Kidney epithelial cell (primary cell): ENCODE results near the gene DENND2A. TPM values are rescaled to one million over a fixed set of nuclear protein-coding genes. Genes with fewer than 3 reads are reported as not detected.
"Not testable (repeated sequence)": the region's sequence is repeated elsewhere in the genome, so short reads cannot be mapped to it uniquely, and the experiment has no call there.

Source experiments
- DNase-seq: peaks from one replicate; pipeline ENCODE4 v3.0.0-alpha.2; 2010; ENCODE audit warnings: low read depth
- H3K27me3 ChIP-seq: 2 replicates; pipeline ENCODE4 v1.6.0; 2011; ENCODE audit warnings: low read length; ENCODE audit not compliant: control insufficient read depth, insufficient read depth
- H3K36me3 ChIP-seq: 2 replicates; pipeline ENCODE4 v1.5.1; 2011; ENCODE audit warnings: low read length; ENCODE audit not compliant: control insufficient read depth, insufficient read depth
- H3K4me3 ChIP-seq: 2 replicates; pipeline ENCODE4 v1.5.1; 2011; ENCODE audit warnings: low read depth, mild to moderate bottlenecking, control low read depth, low read length
- total RNA-seq: library from RNA; depleted of rRNA; stranded (reverse); fragments of >200 nt; gene quantifications from 2 replicates; pipeline ENCODE4 v1.2.3, GENCODE V29; 2015
- TF ChIP-seq, protein P1 (sequence below): IDR thresholded peaks from 2 replicates; pipeline ENCODE4 v1.5.1; 2011; ENCODE audit warnings: mild to moderate bottlenecking, moderate library complexity, low read length, control low read depth, inconsistent platforms; ENCODE audit not compliant: insufficient read depth, poor library complexity, severe bottlenecking

Gene DENND2A
- total RNA-seq, 1 donor from 2014 or later: 14.8 TPM

DNA sequence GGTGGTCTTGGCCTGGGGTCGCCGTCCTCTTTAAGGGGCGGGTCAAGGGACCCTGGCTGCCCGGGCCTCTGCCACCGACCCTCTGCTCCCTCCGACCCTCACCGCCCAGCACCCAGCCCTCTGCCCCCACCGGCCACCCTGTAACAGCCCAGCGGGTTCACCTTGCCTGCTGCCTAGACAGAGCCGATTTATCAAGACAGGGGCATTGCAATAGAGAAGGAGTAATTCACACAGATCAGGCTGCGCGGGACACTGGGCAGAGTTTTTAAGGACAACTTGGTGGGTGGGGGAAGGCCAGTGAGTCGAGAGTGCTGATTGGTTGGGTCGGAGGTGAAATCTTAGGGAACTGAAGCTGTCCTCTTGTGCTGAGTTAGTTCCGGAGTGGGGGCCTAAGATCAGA lies 31.4 kb upstream of the DENND2A start:
- no peak for DNase-seq
- H3K4me3 ChIP-seq: no peak overlapping the region
- TF ChIP-seq, protein P1, sequence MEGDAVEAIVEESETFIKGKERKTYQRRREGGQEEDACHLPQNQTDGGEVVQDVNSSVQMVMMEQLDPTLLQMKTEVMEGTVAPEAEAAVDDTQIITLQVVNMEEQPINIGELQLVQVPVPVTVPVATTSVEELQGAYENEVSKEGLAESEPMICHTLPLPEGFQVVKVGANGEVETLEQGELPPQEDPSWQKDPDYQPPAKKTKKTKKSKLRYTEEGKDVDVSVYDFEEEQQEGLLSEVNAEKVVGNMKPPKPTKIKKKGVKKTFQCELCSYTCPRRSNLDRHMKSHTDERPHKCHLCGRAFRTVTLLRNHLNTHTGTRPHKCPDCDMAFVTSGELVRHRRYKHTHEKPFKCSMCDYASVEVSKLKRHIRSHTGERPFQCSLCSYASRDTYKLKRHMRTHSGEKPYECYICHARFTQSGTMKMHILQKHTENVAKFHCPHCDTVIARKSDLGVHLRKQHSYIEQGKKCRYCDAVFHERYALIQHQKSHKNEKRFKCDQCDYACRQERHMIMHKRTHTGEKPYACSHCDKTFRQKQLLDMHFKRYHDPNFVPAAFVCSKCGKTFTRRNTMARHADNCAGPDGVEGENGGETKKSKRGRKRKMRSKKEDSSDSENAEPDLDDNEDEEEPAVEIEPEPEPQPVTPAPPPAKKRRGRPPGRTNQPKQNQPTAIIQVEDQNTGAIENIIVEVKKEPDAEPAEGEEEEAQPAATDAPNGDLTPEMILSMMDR: no peak
- no peaks in the 10 kb centered on the region for H3K36me3 ChIP-seq
- H3K27me3 ChIP-seq: no peaks in the 10 kb centered on the region

DNA sequence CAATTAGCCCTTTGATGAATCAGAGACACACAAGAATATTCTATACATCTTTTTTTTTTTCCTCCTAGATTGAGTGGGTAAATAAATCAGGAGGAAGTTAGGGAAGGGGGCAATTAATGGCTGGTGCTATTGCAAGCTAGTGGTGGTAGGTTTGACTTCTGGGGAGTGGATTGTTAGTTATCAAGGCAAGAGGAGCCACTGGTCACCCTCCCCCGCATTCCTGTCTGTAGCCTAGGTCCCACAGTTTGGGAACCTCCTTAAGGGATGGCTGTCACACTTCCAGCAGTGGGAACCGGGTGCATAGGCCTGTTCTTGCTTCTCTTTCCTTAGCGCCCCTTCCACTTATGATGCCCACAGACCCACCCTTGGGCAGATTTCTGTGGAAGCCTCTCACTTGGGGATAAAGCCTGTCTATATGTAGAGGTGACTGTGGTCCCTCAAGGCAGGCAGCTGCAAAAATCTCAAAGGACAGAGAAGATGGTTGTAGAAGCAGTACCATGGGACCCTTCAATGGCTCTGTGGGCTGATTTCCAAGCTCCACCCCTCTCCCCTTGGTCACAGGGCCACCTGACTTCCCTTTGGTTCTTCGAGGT lies 29.8 kb upstream of the DENND2A start:
- TF ChIP-seq, protein P1: no peak
- H3K36me3 ChIP-seq: no peaks in the 10 kb centered on the region
- no peaks in the 10 kb centered on the region for H3K27me3 ChIP-seq
- H3K4me3 ChIP-seq: no peak overlapping the region
- no peak for DNase-seq

DNA sequence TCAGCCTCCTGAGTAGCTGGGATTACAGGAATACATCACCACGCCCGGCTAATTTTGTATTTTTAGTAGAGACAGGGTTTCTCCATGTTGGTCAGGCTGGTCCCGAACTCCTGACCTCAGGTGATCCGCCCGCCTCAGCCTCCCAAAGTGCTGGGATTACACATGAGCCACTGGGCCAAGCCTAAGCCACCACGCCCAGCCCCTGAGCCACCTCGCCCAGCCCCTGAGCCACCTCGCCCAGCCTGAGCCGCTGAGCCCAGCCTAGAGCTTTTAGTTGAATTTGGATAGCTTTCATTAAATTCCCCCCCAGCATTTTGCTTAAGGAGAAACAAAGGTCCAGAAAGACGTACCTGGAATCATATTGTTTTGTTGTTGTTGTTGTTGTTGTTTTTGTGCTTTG lies 29.2 kb upstream of the DENND2A start:
- not testable (repeated sequence) for H3K36me3 ChIP-seq, H3K27me3 ChIP-seq, H3K4me3 ChIP-seq, DNase-seq

DNA sequence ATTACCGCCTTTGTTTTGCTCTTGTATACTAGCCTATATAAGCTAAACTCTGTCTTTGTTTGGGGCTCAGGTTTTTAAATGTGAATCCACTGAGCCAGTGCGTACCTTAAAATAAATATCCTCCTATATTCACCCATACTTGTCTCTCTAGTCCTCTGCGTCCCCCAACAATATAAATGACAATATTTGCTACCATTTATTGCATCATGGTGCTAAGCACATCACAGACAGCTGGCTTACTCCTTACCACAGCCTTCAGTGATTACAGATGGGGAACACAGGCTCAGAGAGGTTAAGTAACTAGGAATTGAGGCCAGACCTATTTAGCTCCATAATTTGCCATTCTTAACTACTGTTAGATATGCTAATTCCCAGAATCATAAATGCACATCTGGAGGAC lies 28.7 kb upstream of the DENND2A start:
- DNase-seq: no peak
- Histone ChIP-seq H3K36me3 (no peaks in the 10 kb centered on the region), H3K4me3 (no peak overlapping the region), H3K27me3 (no peaks in the 10 kb centered on the region)
- TF ChIP-seq, protein P1: no peak

DNA sequence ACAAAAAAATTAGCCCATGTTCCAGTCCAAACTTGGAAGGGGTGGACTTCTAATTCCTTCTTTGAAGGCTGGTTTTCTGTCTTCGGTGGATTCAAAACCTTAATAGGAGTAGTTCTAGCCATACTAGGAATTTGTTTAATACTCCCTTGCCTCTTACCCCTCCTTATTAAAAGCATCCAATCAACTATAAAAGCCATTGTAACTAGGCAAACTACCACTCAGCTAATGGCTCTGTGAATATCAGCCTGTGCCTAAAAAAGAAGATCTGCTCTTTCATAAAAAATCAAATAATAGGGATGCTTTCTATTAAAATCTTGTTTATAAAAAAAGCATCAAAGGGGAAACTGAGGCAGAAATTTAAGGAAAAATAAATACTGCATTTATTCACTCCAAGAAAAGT lies 28.0 kb upstream of the DENND2A start:
- DNase-seq: no peak
- TF ChIP-seq, protein P1: no peak
- Histone ChIP-seq H3K36me3 (no peaks in the 10 kb centered on the region), H3K4me3 (no peak overlapping the region), H3K27me3 (no peaks in the 10 kb centered on the region)

DNA sequence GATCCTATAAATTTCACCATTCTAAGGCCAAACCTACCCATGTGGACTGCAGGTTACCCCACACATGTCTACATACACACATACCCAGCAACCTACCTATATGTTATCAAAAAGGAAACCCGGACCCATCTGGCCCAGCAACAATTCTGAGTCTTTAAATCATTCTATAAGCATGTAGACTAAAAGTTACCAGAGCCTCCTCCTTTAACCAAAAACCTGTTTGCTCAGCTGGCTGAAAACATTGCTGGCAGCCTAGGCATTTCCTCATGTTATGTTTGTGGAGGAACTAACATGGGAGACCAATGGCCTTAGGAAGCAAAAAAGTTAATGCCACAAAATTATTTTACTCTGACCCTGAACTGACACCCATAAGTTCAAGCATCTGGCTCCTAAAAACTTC lies 26.9 kb upstream of the DENND2A start:
- Histone ChIP-seq H3K4me3 (no peak overlapping the region), H3K27me3 (no peaks in the 10 kb centered on the region), H3K36me3 (no peaks in the 10 kb centered on the region)
- TF ChIP-seq, protein P1: no peak
- no peak for DNase-seq

DNA sequence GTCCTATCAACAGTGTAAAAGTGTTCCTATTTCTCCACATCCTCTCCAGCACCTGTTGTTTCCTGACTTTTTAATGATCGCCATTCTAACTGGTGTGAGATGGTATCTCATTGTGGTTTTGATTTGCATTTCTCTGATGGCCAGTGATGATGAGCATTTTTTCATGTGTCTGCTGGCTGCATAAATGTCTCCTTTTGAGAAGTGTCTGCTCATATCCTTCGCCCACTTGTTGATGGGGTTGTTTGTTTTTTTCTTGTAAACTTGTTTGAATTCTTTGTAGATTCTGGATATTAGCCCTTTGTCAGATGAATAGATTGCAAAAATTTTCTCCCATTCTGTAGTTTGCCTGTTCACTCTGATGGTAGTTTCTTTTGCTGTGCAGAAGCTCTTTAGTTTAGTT lies 22.3 kb upstream of the DENND2A start:
- not testable (repeated sequence) for H3K27me3 ChIP-seq, DNase-seq, H3K4me3 ChIP-seq, H3K36me3 ChIP-seq
